GM12873 (cell line): ENCODE results near the gene RNASE13.

ENCODE experiments used
- TF ChIP-seq, protein P1 (sequence below): IDR thresholded peaks from 2 replicates; pipeline ENCODE4 v1.5.1; 2012; ENCODE audit warnings: low read depth, mild to moderate bottlenecking, moderate library complexity, low read length, control low read depth; ENCODE audit not compliant: insufficient read depth; ENCODE audit errors: missing control alignments

RNASE13 gene

DNA sequence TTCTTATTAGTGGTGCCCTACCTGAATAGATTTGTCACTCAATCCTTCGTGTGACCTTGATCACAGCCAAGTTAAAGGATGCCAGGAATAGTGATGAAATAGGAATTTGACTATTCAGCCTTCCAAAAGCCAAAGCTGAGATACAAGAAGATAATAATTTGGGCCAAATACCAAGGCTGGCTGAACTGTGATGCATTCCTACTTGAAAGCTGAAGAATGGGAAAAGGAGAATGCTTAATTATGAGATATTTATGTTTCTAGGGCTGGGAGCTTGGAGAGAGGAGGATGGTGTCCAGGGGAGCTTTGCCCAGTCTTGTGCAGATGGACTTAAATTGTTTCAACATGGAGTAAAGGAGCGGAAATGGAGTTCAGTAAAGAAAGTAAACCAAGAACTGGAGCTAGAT, 12.8 kb upstream of the RNASE13 start:
- TF ChIP-seq, protein P1, sequence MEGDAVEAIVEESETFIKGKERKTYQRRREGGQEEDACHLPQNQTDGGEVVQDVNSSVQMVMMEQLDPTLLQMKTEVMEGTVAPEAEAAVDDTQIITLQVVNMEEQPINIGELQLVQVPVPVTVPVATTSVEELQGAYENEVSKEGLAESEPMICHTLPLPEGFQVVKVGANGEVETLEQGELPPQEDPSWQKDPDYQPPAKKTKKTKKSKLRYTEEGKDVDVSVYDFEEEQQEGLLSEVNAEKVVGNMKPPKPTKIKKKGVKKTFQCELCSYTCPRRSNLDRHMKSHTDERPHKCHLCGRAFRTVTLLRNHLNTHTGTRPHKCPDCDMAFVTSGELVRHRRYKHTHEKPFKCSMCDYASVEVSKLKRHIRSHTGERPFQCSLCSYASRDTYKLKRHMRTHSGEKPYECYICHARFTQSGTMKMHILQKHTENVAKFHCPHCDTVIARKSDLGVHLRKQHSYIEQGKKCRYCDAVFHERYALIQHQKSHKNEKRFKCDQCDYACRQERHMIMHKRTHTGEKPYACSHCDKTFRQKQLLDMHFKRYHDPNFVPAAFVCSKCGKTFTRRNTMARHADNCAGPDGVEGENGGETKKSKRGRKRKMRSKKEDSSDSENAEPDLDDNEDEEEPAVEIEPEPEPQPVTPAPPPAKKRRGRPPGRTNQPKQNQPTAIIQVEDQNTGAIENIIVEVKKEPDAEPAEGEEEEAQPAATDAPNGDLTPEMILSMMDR = no peak

- TF ChIP-seq, protein P1 = no peak
Measured at GRCh38 chr14:21043974-21044618, 9.5 kb upstream of the RNASE13 start.

DNA sequence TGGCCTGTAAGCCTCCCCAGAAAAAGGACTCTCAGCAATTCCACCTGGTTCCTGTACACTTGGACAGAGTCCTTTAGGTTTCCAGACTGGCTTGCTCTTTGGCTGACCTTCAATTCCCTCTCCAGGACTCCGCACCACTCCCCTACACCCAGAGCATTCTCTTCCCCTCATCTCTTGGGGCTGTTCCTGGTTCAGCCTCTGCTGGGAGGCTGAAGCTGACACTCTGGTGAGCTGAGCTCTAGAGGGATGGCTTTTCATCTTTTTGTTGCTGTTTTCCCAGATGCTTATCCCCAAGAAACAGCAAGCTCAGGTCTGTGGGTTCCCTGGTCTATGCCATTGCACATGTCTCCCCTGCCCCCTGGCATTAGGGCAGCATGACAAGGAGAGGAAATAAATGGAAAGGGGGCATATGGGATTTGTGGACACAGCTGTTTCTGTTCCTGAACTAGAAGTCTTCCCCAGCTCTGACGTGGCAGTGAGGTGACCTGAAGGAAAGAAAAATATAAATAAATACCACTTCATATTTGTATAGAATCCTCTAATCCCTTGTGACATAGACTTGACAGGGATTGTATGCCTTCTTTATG, 8.9 kb upstream of the RNASE13 start:
- TF ChIP-seq, protein P1 = no peak

DNA sequence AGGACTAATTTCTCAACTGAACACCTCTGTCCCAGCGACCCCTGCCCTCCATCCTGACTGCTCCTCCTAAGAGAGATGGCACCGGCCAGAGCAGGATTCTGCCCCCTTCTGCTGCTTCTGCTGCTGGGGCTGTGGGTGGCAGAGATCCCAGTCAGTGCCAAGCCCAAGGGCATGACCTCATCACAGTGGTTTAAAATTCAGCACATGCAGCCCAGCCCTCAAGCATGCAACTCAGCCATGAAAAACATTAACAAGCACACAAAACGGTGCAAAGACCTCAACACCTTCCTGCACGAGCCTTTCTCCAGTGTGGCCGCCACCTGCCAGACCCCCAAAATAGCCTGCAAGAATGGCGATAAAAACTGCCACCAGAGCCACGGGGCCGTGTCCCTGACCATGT, 8.3 kb upstream of the RNASE13 start:
- TF ChIP-seq, protein P1 = no peak

GRCh38 chr14:21041676-21042433, 7.2 kb upstream of the RNASE13 start, which contains the start of gene RNASE7:
Gene RNASE7, plus strand, starts transcription at chr14:21042362. Its CDS starts 631 bp downstream, at chr14:21042993.
- TF ChIP-seq, protein P1 = no peak

- TF ChIP-seq, protein P1 = no peak
Measured at GRCh38 chr14:21040370-21040925, 5.8 kb upstream of the RNASE13 start.
